GM21528 (cell line): ENCODE data around the gene TFAP2A.
A peak's percentile ranks its signal among the peaks of the same experiment; 100 is the strongest.

Source experiments
- ATAC-seq: cut with Tn5 transposase; IDR thresholded peaks from one replicate; pipeline ENCODE4 v1.9.1; 2021; ENCODE audit warnings: mild to moderate bottlenecking, moderate library complexity; ENCODE audit not compliant: unreplicated experiment, low FRiP score

The TFAP2A gene

GRCh38 chr6:10414756-10415616, at the start of gene TFAP2A:
Gene TFAP2A (minus strand): TSS chr6:10415074. CDS start chr6:10414991, 83 bp downstream.
- no peak for ATAC-seq

GRCh38 chr6:10463491-10464481, 48.9 kb upstream of the TFAP2A start:
- no peak for ATAC-seq

- no peak for ATAC-seq
Observed at GRCh38 chr6:10463040-10463439, 48.2 kb upstream of the TFAP2A start.

- ATAC-seq, result no peak
Observed at GRCh38 chr6:10461850-10462249, 47.0 kb upstream of the TFAP2A start.

GRCh38 chr6:10460096-10460495, 45.2 kb upstream of the TFAP2A start:
- peak; percentile 95 for ATAC-seq

GRCh38 chr6:10458287-10458686, 43.4 kb upstream of the TFAP2A start:
- ATAC-seq, result no peak

- no peak for ATAC-seq
Observed at GRCh38 chr6:10453596-10453995, 38.7 kb upstream of the TFAP2A start.

GRCh38 chr6:10451828-10452509, 37.1 kb upstream of the TFAP2A start:
- no peak for ATAC-seq

- ATAC-seq, result no peak
Observed at GRCh38 chr6:10451394-10451793, 36.5 kb upstream of the TFAP2A start.

- no peak for ATAC-seq
Observed at GRCh38 chr6:10449751-10450150, 34.9 kb upstream of the TFAP2A start.

GRCh38 chr6:10448096-10448495, 33.2 kb upstream of the TFAP2A start:
- no peak for ATAC-seq

- no peak for ATAC-seq
Observed at GRCh38 chr6:10446548-10446947, 31.7 kb upstream of the TFAP2A start.

GRCh38 chr6:10441655-10442009, 26.8 kb upstream of the TFAP2A start:
- no peak for ATAC-seq

GRCh38 chr6:10441004-10441654, 26.3 kb upstream of the TFAP2A start:
- ATAC-seq, result no peak

GRCh38 chr6:10437891-10438290, 23.0 kb upstream of the TFAP2A start:
- no peak for ATAC-seq

- ATAC-seq, result no peak
Observed at GRCh38 chr6:10434235-10434634, 19.4 kb upstream of the TFAP2A start.

GRCh38 chr6:10433322-10433721, 18.4 kb upstream of the TFAP2A start:
- no peak for ATAC-seq

GRCh38 chr6:10431423-10432164, 16.7 kb upstream of the TFAP2A start:
- no peak for ATAC-seq

GRCh38 chr6:10429638-10430427, 15.0 kb upstream of the TFAP2A start:
- ATAC-seq, result peak; percentile 66
